Adrenal gland (tissue), 5 donors: ENCODE results near the gene MFAP2.

Source experiments
- CTCF ChIP-seq, 6 experiments: fragments of 450-650 bp in 4 of 6; fragments of 200-600 bp in 2 of 6; sonication (generic) in 1 of 6; IDR thresholded peaks; 1 replicate in 5 of 6; 2 replicates in 1 of 6; pipeline versions ENCODE4 v1.5.1 to v1.8.0; 2016 to 2021; ENCODE audit warnings: antibody characterized with exemption in 6 of 6, mild to moderate bottlenecking in 2 of 6, moderate library complexity in 1 of 6
- POLR2A ChIP-seq, 2 donors: fragments of 450-650 bp; IDR thresholded peaks; one replicate each; pipeline ENCODE4 v1.6.1; 2017; ENCODE audit warnings: antibody characterized with exemption in 2 of 2, mild to moderate bottlenecking in 2 of 2, moderate library complexity in 1 of 2
- donor health status: DM: no; HTN: no; CAD: no.

- TF ChIP-seq CTCF (IDR thresholded peaks at IDR 0.05) (no peak), POLR2A (IDR thresholded peaks at IDR 0.05) (no peak)
These were observed 53.2 kb downstream of the MFAP2 start for GRCh38 chr1:16927256-16927655.
